Panc1 (cell line): Measurements from ENCODE around the gene ALG10.

Experiments
- POLR2AphosphoS5 ChIP-seq: IDR thresholded peaks from 2 replicates; pipeline ENCODE4 v1.6.1; 2012; ENCODE audit warnings: mild to moderate bottlenecking, low read depth, low read length, moderate library complexity
- TCF7L2 ChIP-seq: IDR thresholded peaks from 2 replicates; pipeline ENCODE4 v1.6.1; 2011; ENCODE audit warnings: mild to moderate bottlenecking, low read depth, low read length, inconsistent platforms
- TF ChIP-seq, protein P1 (sequence below): fragments of 450-650 bp; IDR thresholded peaks from 2 replicates; pipeline ENCODE4 v1.5.1; 2017; ENCODE audit warnings: mild to moderate bottlenecking

- TF ChIP-seq, protein P1, sequence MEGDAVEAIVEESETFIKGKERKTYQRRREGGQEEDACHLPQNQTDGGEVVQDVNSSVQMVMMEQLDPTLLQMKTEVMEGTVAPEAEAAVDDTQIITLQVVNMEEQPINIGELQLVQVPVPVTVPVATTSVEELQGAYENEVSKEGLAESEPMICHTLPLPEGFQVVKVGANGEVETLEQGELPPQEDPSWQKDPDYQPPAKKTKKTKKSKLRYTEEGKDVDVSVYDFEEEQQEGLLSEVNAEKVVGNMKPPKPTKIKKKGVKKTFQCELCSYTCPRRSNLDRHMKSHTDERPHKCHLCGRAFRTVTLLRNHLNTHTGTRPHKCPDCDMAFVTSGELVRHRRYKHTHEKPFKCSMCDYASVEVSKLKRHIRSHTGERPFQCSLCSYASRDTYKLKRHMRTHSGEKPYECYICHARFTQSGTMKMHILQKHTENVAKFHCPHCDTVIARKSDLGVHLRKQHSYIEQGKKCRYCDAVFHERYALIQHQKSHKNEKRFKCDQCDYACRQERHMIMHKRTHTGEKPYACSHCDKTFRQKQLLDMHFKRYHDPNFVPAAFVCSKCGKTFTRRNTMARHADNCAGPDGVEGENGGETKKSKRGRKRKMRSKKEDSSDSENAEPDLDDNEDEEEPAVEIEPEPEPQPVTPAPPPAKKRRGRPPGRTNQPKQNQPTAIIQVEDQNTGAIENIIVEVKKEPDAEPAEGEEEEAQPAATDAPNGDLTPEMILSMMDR: no peak
- TF ChIP-seq POLR2AphosphoS5 (no peak), TCF7L2 (no peak)
These were observed 5.9 kb upstream of the ALG10 start for GRCh38 chr12:34016361-34016760.
